Measurements from ENCODE around the gene TMEM74B. TPM values are rescaled to one million over a fixed set of nuclear protein-coding genes. Genes with fewer than 3 reads are reported as not detected.

Gene TMEM74B
- total and polyA plus RNA-seq, 4 donors: 2.3 to 10.9 (median 7.6) TPM

DNA sequence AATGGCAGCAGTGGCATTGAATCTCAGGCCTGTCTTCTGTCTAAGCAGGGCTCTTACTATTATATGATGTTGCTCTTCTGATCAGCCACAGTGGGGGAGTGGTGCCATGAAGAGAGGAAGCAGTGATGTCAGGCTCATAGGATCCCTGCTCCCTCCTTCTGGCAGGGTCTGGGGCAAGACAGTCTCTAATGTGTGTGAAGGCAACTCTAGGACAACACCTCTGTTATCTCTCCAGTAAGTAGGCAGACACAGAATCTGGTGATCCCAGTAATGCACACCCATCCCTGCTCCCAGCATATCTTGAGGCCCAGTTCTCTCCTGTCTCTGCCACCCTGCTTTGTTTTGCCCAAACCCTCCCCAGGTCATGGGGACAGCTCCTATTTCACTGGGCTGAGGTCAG is 27.2 kb upstream of the TMEM74B start:
- no peak for DNase-seq
- no peak overlapping the region for H3K27ac ChIP-seq (ENCODE audit: low read depth in 1 of 2, low read length in 1 of 2)
- H3K4me1 ChIP-seq (ENCODE audit: control insufficient read depth in 5 of 5, insufficient read depth in 5 of 5, low read length in 5 of 5): peaks cover 0 to 5% (median 0%) of the 10 kb centered on the region in 5 donors
- H3K36me3 ChIP-seq (ENCODE audit: control insufficient read depth in 4 of 4, insufficient read depth in 4 of 4, low read length in 4 of 4): no peaks in the 10 kb centered on the region
- ATAC-seq (ENCODE audit: insufficient read depth, low FRiP score): no peak
- H3K27me3 ChIP-seq (ENCODE audit: control insufficient read depth in 3 of 3, insufficient read depth in 3 of 3, low read length in 2 of 3): peaks cover 0 to 7% (median 5%) of the 10 kb centered on the region in 3 donors
- H3K9ac ChIP-seq (ENCODE audit: insufficient read depth in 1 of 2, low read length in 2 of 2): no peak overlapping the region
- no peaks in the 10 kb centered on the region for H3K9me3 ChIP-seq (ENCODE audit: control insufficient read depth in 4 of 4, insufficient read depth in 3 of 4, low read length in 3 of 4)
- TF ChIP-seq CTCF (IDR thresholded peaks at IDR 0.05; ENCODE audit: control extremely low read depth, extremely low read depth): no peak
- no peak overlapping the region for H3K4me3 ChIP-seq

DNA sequence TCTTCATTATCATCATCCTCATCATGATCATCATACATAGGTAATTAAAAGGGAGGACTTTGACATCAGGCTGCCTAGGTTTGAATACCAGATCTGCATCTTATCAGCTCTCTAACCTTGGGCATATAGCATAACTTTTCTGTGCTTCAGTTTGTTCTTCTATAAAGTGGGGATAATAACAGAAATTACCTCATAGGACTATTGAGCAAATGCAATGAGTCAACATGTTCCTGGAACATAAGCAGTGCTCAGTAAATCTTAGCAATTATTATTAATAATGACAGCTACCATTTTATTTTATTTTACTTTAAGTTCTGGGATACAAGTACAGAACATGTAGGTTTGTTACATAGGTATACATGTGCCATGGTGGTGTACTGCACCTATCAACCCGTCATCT is 25.7 kb upstream of the TMEM74B start:
- no peak overlapping the region for H3K27ac ChIP-seq (ENCODE audit: low read depth in 1 of 2, low read length in 1 of 2)
- H3K27me3 ChIP-seq (ENCODE audit: control insufficient read depth in 3 of 3, insufficient read depth in 3 of 3, low read length in 2 of 3): peaks cover 0 to 7% (median 5%) of the 10 kb centered on the region in 3 donors
- no peak overlapping the region for H3K4me3 ChIP-seq
- no peak for TF ChIP-seq CTCF (IDR thresholded peaks at IDR 0.05; ENCODE audit: control extremely low read depth, extremely low read depth)
- ATAC-seq (ENCODE audit: insufficient read depth, low FRiP score) (no peak), DNase-seq (no peak)
- peaks cover 0 to 14% (median 0%) of the 10 kb centered on the region in 5 donors for H3K4me1 ChIP-seq (ENCODE audit: control insufficient read depth in 5 of 5, insufficient read depth in 5 of 5, low read length in 5 of 5)
- H3K36me3 ChIP-seq (ENCODE audit: control insufficient read depth in 4 of 4, insufficient read depth in 4 of 4, low read length in 4 of 4): no peaks in the 10 kb centered on the region
- no peaks in the 10 kb centered on the region for H3K9me3 ChIP-seq (ENCODE audit: control insufficient read depth in 4 of 4, insufficient read depth in 3 of 4, low read length in 3 of 4)
- no peak overlapping the region for H3K9ac ChIP-seq (ENCODE audit: insufficient read depth in 1 of 2, low read length in 2 of 2)
- 96 to 100% methylated on average over 1 of the region's 1 CpG for WGBS, 2 donors

GRCh38 chr20:1209447-1210387 is 24.9 kb upstream of the TMEM74B start:
- Histone ChIP-seq H3K27ac (ENCODE audit: low read depth in 1 of 2, low read length in 1 of 2) (no peak overlapping the region), H3K27me3 (ENCODE audit: control insufficient read depth in 3 of 3, insufficient read depth in 3 of 3, low read length in 2 of 3) (peaks cover 0 to 7% (median 2%) of the 10 kb centered on the region in 3 donors), H3K9me3 (ENCODE audit: control insufficient read depth in 4 of 4, insufficient read depth in 3 of 4, low read length in 3 of 4) (no peaks in the 10 kb centered on the region), H3K4me1 (ENCODE audit: control insufficient read depth in 5 of 5, insufficient read depth in 5 of 5, low read length in 5 of 5) (peaks cover 0 to 18% (median 1%) of the 10 kb centered on the region in 5 donors), H3K9ac (ENCODE audit: insufficient read depth in 1 of 2, low read length in 2 of 2) (no peak overlapping the region), H3K4me3 (no peak overlapping the region), H3K36me3 (ENCODE audit: control insufficient read depth in 4 of 4, insufficient read depth in 4 of 4, low read length in 4 of 4) (no peaks in the 10 kb centered on the region)
- no peak for ATAC-seq (ENCODE audit: insufficient read depth, low FRiP score)
- WGBS, 2 donors: 61 to 79% methylated on average over 5 of the region's 5 CpGs
- TF ChIP-seq CTCF (IDR thresholded peaks at IDR 0.05; ENCODE audit: control extremely low read depth, extremely low read depth): no peak
- no peak for DNase-seq

All from lung (tissue), 12 donors.